K562 (cell line): ENCODE data around the gene TUBA4B. TPM values are rescaled to one million over a fixed set of nuclear protein-coding genes. Genes with fewer than 3 reads are reported as not detected.

Experiments used
- ARID1B ChIP-seq: fragments of 450-650 bp; IDR thresholded peaks from 2 replicates; pipeline ENCODE4 v1.6.1; 2016; ENCODE audit warnings: antibody characterized with exemption, mild to moderate bottlenecking, inconsistent platforms
- CREB1 ChIP-seq, 2 experiments: sonication (generic) in 1 of 2; formaldehyde crosslinking in 1 of 2; IDR thresholded peaks; 2 replicates each; pipeline versions ENCODE4 v1.6.1 to v1.8.0; 2012 to 2022; ENCODE audit warnings: inconsistent platforms in 1 of 2, mild to moderate bottlenecking in 1 of 2, missing genetic modification reagents in 1 of 2, moderate library complexity in 1 of 2
- CREM ChIP-seq: IDR thresholded peaks from 2 replicates; pipeline ENCODE4 v1.6.1; 2014; ENCODE audit warnings: antibody characterized with exemption, low read depth
- DMBX1 ChIP-seq: fragments of 250-450 bp; sonication (Bioruptor Pico); IDR thresholded peaks from 2 replicates; pipeline ENCODE4 v1.8.0; 2022; ENCODE audit warnings: inconsistent platforms, mild to moderate bottlenecking, moderate library complexity, borderline replicate concordance
- EGR1 ChIP-seq: fragments of 450-650 bp; conservative IDR thresholded peaks from 2 replicates; pipeline ENCODE4 v1.6.1; 2017; ENCODE audit warnings: mild to moderate bottlenecking
- ETV5 ChIP-seq: sonication (generic); formaldehyde crosslinking; IDR thresholded peaks from 2 replicates; pipeline ENCODE4 v1.4.0; 2020; ENCODE audit warnings: low read depth, mild to moderate bottlenecking, missing genetic modification reagents
- FOSL1 ChIP-seq: fragments of 200-800 bp; sonication (Bioruptor generic); conservative IDR thresholded peaks from 2 replicates; pipeline ENCODE4 v1.6.1; 2016; ENCODE audit warnings: missing genetic modification characterization, missing compliant biosample characterization
- GABPB1 ChIP-seq: sonication (generic); formaldehyde crosslinking; IDR thresholded peaks from 2 replicates; pipeline ENCODE4 v1.8.0; 2022; ENCODE audit warnings: mild to moderate bottlenecking, missing genetic modification reagents
- IRF2 ChIP-seq: sonication (generic); formaldehyde crosslinking; IDR thresholded peaks from 2 replicates; pipeline ENCODE4 v1.8.1; 2022; ENCODE audit warnings: mild to moderate bottlenecking, missing genetic modification reagents
- KDM1A ChIP-seq, 2 experiments: fragments of 450-650 bp; IDR thresholded peaks; 2 replicates each; pipeline ENCODE4 v1.6.1; 2016; ENCODE audit warnings: mild to moderate bottlenecking in 2 of 2
- NCOA1 ChIP-seq: fragments of 450-650 bp; IDR thresholded peaks from 2 replicates; pipeline ENCODE4 v1.6.1; 2016; ENCODE audit warnings: low read depth
- NFE2 ChIP-seq: IDR thresholded peaks from 2 replicates; pipeline ENCODE4 v1.6.1; 2014; ENCODE audit warnings: antibody characterized with exemption, low read depth
- NR3C1 ChIP-seq: sonication (generic); formaldehyde crosslinking; IDR thresholded peaks from 2 replicates; pipeline ENCODE4 v1.8.1; 2022; ENCODE audit warnings: missing genetic modification reagents
- SAP30 ChIP-seq: fragments of 200-600 bp; sonication (generic); IDR thresholded peaks from 2 replicates; pipeline ENCODE4 v1.6.1; 2012; ENCODE audit warnings: borderline replicate concordance, low read depth, mild to moderate bottlenecking, moderate library complexity, low read length, control low read depth, inconsistent platforms; ENCODE audit not compliant: insufficient read depth, poor library complexity, severe bottlenecking
- ZBED1 ChIP-seq: IDR thresholded peaks from 2 replicates; pipeline ENCODE4 v1.6.1; 2014
- ZNF316 ChIP-seq: fragments of 450-650 bp; IDR thresholded peaks from 2 replicates; pipeline ENCODE4 v1.6.1; 2016
- polyA plus RNA-seq, 8 experiments: library from polyadenylated mRNA; depleted of rRNA in 4 of 8; stranded (reverse) in 5 of 8; unstranded in 3 of 8; fragments of >200 nt; fragmentation: Nextera tagmentation in 2 of 8; fragmentation: Illumina TruSeq in 1 of 8; extraction: Ambion mirVana in 2 of 8; extraction: Trizol in 1 of 8; gene quantifications; 2 replicates each; pipeline versions ENCODE4 v1.2.1 to v1.2.3, GENCODE V29; 2011 to 2014; ENCODE audit warnings: inconsistent platforms in 1 of 8, missing spikeins in 1 of 8
- total RNA-seq, 7 experiments: library from RNA; depleted of rRNA in 6 of 7; stranded (reverse); fragments of >200 nt in 6 of 7; fragmentation: Illumina TruSeq in 2 of 7; extraction: Trizol in 2 of 7; gene quantifications; 2 replicates each; pipeline versions ENCODE4 v1.2.1 to v1.2.3, GENCODE V29; 2011 to 2021; ENCODE audit warnings: low replicate concordance in 1 of 7
- TF ChIP-seq, protein P1 (sequence below): fragments of 450-650 bp; formaldehyde crosslinking; IDR thresholded peaks from 2 replicates; pipeline ENCODE4 v1.4.0; 2022; ENCODE audit warnings: missing genetic modification characterization
- TF ChIP-seq, protein P2 (sequence below): sonication (generic); formaldehyde crosslinking; IDR thresholded peaks from 2 replicates; pipeline ENCODE4 v1.8.1; 2023; ENCODE audit warnings: mild to moderate bottlenecking, missing genetic modification reagents
- TF ChIP-seq, protein P3 (sequence below): fragments of 450-650 bp; IDR thresholded peaks from 2 replicates; pipeline ENCODE4 v1.6.1; 2016; ENCODE audit warnings: mild to moderate bottlenecking
- TF ChIP-seq, protein P4 (sequence below): sonication (generic); formaldehyde crosslinking; IDR thresholded peaks from 2 replicates; pipeline ENCODE4 v1.8.0; 2022; ENCODE audit warnings: missing genetic modification reagents, mild to moderate bottlenecking, moderate library complexity, borderline replicate concordance

The TUBA4B gene
- total and polyA plus RNA-seq, 9 of the 15 experiments (the other 6 are each of a cell fraction or from before 2014, with no cell fraction given), result 0.04 TPM; not detected in 8

DNA sequence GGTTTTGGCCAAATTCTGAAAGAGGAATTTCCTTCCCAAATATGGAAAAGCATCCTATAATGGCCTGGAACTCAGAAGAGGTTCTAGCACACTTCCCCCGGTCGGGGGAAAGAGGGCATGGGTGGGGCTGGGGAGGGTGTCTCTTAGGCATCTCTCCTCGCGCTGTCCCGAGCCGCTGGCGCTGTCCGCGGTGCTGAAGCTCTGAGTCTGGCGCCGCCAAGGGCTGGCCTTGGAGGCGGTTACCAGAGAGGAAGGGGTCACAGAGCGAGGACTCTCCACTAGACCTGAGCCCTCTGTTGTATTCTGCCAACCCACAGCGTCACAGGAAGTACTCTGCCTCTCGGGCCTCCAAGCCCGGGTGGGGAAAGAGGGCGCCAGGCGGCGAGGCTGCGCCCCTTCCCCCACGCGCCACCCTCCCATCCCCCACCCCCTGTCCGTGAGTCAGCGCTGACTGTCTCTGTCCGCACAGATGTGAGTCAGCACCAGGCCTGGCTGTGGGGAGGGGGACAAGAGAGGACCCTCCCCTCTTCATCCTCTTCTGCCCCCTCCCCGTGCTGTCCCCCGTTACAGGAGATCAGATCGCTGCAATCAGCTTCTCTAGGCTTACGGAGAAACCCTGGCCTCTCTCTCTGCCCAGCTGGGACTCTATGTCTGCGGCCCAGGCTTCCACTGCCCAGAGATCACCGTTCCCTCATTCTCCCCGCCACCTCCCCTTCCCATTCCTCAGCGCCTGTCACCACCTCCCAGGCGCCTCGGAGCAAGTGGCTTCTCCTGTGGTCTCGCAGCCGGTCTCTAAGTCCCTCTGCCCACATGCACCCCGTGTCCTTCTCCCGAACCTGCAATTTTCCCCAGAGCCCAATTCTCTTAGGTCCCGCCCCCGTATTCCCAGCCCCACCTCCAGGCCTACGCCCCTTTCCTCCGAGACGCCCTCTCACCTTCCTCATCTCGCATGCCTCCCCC lies 55.4 kb downstream of the TUBA4B start (continued):
- TF ChIP-seq, protein P1, sequence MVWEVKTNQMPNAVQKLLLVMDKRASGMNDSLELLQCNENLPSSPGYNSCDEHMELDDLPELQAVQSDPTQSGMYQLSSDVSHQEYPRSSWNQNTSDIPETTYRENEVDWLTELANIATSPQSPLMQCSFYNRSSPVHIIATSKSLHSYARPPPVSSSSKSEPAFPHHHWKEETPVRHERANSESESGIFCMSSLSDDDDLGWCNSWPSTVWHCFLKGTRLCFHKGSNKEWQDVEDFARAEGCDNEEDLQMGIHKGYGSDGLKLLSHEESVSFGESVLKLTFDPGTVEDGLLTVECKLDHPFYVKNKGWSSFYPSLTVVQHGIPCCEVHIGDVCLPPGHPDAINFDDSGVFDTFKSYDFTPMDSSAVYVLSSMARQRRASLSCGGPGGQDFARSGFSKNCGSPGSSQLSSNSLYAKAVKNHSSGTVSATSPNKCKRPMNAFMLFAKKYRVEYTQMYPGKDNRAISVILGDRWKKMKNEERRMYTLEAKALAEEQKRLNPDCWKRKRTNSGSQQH (CRISPR knock-in tag), result no peak
- peak; percentile 68 for TF ChIP-seq ARID1B
- TF ChIP-seq NR3C1 (CRISPR knock-in tag), result 0 out of 2 replicates have a peak, but pooled peaks have one; percentile 85
- TF ChIP-seq ZNF316, result peak; percentile 73
- peak; percentile 71; the same call in 1 of the 2 replicates for TF ChIP-seq GABPB1 (CRISPR knock-in tag)
- TF ChIP-seq NFE2, result peak; percentile 62
- peak; percentile 42; the same call in 1 of the 2 replicates for TF ChIP-seq ETV5 (CRISPR knock-in tag)
- TF ChIP-seq, protein P2, sequence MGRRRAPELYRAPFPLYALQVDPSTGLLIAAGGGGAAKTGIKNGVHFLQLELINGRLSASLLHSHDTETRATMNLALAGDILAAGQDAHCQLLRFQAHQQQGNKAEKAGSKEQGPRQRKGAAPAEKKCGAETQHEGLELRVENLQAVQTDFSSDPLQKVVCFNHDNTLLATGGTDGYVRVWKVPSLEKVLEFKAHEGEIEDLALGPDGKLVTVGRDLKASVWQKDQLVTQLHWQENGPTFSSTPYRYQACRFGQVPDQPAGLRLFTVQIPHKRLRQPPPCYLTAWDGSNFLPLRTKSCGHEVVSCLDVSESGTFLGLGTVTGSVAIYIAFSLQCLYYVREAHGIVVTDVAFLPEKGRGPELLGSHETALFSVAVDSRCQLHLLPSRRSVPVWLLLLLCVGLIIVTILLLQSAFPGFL, result no peak
- TF ChIP-seq, protein P3, sequence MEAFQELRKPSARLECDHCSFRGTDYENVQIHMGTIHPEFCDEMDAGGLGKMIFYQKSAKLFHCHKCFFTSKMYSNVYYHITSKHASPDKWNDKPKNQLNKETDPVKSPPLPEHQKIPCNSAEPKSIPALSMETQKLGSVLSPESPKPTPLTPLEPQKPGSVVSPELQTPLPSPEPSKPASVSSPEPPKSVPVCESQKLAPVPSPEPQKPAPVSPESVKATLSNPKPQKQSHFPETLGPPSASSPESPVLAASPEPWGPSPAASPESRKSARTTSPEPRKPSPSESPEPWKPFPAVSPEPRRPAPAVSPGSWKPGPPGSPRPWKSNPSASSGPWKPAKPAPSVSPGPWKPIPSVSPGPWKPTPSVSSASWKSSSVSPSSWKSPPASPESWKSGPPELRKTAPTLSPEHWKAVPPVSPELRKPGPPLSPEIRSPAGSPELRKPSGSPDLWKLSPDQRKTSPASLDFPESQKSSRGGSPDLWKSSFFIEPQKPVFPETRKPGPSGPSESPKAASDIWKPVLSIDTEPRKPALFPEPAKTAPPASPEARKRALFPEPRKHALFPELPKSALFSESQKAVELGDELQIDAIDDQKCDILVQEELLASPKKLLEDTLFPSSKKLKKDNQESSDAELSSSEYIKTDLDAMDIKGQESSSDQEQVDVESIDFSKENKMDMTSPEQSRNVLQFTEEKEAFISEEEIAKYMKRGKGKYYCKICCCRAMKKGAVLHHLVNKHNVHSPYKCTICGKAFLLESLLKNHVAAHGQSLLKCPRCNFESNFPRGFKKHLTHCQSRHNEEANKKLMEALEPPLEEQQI, result peak; percentile 80
- peak in 1 of 2 experiments; percentile 64; a peak in 2 of 4 replicates for TF ChIP-seq KDM1A (IDR thresholded peaks at IDR 0.05)
- peak; percentile 60; the same call in 1 of the 2 replicates for TF ChIP-seq CREM
- TF ChIP-seq, protein P4, sequence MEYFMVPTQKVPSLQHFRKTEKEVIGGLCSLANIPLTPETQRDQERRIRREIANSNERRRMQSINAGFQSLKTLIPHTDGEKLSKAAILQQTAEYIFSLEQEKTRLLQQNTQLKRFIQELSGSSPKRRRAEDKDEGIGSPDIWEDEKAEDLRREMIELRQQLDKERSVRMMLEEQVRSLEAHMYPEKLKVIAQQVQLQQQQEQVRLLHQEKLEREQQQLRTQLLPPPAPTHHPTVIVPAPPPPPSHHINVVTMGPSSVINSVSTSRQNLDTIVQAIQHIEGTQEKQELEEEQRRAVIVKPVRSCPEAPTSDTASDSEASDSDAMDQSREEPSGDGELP, result peak; percentile 77
- peak; percentile 79 for TF ChIP-seq SAP30
- no peak for TF ChIP-seq ZBED1
- peak; percentile 8; the same call in 1 of the 2 replicates for TF ChIP-seq CREB1 (IDR thresholded peaks at IDR 0.05)
- peak; percentile 40; the same call in 1 of the 2 replicates for TF ChIP-seq CREB1 (CRISPR knock-in tag; IDR thresholded peaks at IDR 0.05)
- peak; percentile 89 for TF ChIP-seq NCOA1
- peak; percentile 98 for TF ChIP-seq FOSL1 (tag)
- TF ChIP-seq IRF2 (CRISPR knock-in tag), result no peak
- peak; percentile 63; the same call in 1 of the 2 replicates for TF ChIP-seq DMBX1 (CRISPR knock-in tag)
- TF ChIP-seq EGR1, result peak; percentile 60
